Measurements from ENCODE around the gene ANKRD55.
"Not testable (repeated sequence)": the region's sequence is repeated elsewhere in the genome, so short reads cannot be mapped to it uniquely, and the experiment has no call there.

The ANKRD55 gene

DNA sequence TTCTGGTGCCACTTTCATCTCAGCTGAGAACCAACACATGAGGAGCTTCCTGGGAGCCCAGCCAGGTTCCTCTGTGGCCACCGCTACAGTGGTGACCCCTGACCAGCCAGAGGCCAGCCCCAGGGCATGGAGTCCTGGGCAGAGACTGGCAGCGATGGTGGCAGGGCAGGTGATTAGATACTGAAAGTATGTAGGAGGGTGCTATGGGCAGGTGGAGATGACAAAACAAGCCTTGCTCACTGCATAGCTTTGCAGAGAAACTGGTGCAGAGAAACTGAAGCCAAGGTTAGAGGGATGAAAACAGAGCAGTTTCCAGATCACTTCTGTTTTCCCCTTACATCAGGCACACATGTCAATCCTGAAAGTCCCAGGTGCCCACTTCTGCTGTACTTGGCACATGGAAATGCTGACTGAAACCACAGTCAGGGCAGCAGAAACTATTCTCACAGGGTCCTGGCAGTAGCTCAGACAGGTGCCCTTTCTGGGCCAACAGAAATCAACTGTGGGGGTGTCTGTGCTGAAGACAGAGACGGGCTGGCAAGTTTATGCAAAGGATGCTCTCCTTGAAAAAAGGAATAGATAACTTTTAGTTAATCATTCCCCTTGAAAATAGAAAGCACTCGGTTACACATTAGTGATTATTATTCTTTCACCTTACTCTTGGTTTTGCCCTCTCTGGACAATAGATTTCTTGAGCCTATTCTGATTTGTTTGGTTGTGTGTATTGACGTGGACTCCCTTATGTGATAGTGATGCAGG is 90.3 kb downstream of the ANKRD55 start:
- peak; percentile 13 for DNase-seq

DNA sequence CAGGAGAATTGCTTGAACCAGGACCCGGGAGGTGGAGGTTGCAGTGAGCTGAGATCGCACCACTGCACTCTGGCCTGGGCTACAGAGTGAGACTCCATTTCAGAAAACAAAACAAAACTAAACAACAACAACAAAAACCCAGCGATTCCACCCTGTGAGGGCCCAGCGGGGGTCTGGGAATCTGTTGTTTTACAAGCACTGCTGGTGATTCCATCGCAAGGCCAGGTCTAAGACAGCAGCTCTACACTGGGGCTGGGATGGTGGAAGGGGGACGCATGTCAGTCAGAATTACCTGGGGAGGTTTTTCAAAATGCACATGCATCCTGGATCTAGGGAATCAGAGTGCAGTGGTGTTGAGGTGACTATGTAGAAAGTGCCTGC is 90.9 kb downstream of the ANKRD55 start:
- no peak for DNase-seq

DNA sequence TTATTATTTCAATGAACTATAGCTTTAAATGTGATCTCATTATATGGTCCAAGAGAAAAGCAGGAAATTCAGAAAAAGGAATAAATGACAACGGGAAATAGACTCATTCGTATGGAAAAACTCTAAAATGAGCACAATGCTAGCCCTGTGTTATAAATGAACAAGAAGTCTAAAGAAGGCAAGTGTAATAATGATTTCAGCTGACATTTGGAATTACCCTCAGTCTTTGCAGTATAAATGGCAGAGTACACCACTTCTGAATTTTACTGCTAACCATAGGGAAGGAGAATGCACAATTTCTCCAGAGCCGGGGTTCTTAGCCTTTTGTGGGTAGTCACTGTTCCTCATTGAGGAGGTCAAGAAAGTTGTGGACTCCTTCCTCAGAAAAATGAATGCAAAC is 93.1 kb downstream of the ANKRD55 start:
- DNase-seq: no peak

DNA sequence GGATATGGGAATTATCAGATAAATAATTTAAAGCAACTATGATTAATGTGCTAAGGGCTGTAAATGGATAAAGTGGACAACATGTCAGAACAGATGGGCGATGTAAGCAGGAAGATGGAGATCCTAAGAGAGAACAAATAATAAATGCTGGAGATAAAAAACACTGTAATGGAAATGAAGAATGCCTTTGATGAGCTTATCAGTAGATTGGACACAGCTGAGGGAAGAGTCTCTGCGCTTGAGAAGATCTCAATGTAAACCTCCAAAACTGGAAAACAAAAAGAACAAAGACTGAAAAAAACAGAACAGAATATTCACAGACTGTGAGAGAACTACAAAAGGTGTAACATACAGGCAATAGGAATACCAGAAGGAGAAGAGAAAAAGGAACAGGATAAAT is 102.5 kb downstream of the ANKRD55 start:
- DNase-seq: no peak

DNA sequence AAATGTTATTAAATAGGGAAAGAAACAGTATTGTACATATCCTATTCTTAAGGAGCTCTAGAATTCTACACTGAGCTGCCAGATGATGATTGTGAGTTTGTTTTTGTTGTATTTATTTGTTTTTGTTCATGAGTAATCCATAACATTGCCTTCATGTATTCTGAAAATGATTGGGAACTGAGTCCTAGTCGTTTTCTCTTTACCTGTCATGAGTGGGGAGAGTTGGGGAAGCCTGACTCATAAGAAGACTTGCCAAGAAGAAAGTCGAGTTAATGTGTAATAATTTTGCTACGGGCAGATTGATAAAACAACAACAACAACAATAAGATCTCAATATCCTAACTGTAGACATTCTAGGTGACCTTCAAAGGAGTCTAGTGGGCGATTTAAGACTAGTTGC is 103.8 kb downstream of the ANKRD55 start:
- DNase-seq: no peak

DNA sequence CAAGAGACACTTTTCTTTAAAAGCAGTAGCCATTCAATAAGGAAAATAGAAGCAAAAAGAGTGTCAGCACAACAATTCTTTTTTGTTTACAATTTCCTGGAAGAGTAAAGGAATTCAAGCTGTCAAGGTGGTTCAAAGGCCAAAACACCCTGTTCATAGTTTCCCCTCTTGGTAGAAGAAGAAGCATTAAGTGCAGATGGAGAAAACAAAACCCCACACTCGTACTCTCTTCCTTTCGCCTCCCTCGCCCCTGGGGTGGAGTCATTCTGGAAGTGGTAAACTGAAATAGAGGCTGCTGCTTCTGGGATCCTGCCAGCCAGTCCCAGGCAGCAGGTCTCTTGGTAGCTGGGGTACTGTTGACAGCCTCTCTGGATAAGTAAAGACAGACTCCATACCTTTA is 105.0 kb downstream of the ANKRD55 start:
- no peak for DNase-seq

DNA sequence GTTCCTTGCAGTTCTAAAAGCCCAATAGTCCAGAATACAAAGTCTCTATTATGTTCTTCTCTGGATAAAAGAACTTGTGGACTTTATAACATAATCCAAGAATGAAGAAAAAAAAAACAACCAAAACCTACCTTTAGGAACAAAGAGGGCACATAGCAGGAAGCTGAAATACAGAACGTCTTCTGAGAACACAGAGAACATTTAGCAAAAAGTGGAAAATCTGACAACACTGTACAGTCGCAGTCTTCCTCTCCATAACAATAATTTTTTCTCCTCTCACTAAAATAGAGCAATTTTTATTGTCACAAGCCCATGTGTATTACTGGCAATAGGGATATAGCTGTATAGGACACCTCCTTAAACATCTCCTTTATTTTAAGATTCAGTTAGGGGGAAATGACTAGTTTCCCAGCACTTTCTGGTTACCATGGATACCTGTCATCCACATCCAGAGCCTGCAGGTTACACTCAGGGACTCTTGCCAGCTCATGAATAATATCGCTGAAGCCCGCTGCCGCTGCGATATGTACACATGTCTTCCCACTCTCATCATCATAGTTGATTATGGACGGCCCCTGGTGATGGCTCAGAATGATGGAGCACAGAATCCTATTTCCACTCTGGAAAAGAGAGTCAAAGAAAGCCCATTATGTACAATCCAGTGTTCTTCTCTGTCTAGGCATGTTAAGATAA is 106.5 kb downstream of the ANKRD55 start:
- DNase-seq: no peak

DNA sequence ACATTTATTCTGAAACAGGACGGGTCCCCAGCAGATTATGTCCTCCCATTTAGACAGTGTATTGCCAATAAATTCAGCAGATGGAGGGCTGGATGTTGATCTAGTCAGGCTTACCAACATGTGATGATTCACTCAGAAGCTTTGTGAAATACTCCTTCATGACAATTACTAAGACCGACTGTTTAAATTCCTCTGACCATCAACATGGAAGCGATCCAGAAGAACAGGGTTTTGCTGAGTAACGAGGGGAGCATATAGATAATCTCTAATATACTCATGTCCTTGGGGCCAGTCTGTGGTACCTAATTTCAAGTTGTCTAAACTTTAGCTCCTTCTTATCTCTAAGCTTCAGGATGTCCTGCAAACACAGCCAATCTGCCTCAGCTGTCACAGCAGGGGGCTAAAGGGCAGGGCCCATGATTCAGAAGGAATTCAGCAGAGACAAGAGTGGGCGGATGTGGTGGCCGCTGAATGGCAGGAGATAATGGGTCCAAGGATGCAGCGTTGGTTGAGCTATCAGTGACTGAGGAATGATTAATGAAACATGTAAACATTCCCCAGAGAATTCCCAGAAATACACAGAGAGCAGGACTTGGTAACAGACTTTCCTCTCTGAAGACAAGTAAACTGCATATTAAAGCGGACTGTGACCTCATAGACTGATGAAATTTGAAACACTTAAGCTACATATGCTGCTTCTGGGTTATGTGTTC is 109.4 kb downstream of the ANKRD55 start:
- DNase-seq: no peak

DNA sequence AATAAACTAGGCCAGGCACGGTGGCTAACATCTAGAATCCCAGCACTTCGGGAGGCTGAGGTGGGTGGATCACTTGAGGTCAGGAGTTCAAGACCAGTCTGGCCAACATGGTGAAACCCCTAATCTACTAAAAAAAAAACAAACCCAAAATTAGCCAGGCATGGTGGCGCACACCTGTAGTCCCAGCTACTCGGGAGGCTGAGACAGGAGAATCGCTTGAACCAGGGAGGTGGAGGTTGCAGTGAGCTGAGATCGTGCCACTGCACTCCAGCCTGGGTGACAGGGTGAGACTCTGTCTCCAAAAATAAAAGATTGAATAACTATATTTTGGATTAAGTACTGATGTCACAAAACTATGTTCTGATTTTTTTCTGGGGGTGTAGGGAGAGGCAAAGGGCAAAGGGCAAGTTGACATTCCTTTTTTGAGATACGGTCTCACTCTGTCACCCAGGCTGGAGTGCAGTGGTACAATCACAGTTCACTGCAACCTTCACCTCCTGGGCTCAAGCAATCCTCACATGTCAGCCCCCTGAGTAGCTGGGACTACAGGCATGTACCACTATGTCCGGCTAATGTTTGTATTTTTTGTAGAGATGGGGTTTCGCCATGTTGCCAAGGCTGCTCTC is 110.7 kb downstream of the ANKRD55 start:
- DNase-seq: not testable (repeated sequence)

DNA sequence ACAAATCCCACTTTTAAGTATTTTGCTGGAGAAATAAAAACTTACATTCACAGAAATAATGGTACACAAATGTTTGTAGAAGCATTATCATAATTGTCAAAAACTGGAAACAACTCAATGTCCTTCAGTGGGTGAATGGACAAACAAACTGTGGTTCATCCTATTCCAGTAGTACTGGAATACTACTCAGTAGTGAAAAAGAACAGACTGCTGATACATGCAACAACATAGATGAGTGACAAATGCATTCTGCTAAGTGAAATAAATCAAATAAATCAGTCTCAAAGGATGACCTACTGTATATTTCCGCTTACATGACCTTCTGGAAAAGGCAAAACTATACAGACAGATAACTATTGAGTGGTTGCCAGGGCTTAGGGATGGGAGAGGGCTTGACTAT is 114.1 kb downstream of the ANKRD55 start:
- DNase-seq: no peak

DNA sequence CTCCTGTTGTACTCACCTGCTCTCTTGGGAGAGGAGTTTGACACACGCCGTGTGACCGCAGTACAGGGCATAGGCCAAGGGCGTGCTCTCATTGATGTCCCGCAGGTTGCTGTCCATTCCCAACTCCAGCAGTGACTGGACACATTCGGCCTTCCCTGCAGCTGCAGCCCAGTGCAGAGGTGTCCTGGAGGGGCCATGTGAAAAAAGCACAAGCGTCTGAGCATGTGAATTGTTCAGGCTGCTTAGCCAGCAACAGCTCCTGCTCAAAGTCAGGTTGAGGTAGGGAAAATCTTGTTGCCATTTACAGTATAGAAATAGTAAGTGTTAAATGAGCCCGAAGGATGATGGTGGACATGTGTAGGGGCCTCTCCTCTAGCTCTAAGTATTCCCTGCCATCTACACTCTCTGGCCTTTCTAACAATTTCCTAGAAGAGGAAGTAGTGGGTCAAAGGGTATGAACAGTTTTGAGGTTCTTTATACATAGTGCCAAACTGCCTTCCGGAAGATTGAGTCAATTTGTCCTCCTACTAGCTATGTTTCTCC is 116.5 kb downstream of the ANKRD55 start:
- DNase-seq: no peak

DNA sequence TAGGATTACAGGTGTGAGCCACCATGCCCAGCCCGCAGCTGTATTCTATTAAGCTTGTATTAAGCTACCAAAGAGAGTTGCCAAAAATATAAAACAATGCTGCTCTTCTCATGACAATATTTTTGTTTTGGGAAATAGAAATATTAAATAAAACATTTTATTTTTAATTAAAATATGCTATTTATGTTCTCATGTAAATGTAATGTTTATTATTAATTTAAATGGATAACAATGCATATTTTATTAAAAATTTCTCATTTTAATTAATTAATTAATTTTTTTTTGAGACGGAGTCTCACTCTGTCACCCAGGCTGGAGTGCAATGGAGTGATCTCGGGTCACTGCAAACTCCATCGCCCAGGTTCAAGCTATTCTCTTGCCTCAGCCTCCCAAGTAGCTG is 117.5 kb downstream of the ANKRD55 start:
- no peak for DNase-seq

DNA sequence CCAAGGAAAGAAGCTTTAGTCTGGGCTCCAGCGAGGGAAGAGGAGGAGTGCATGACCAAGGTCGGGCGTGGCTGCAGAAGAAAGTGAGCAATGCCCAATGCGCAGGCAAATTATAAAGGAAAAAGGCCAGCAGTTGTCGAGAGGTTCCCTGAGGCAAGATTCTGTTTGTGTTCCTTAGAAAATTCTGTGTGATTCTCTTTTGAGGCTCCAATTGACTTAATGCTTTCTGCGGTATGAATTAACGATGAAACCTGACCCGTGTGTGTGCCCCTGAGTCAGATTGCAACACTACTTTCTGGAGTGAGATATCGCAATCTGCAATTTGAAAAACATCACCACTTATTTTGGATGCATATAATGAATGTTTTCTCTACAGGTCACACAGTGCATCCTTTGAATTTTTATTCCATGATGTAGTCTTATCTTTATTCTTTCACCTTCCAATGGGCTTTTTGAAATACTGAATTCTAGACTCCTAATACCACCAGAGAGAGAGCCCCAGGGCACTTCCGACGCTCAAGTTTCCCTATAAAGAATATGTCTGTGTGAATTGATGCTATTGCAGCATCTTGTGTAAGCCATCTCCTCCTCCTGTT is 120.5 kb downstream of the ANKRD55 start:
- DNase-seq: peak; percentile 28

DNA sequence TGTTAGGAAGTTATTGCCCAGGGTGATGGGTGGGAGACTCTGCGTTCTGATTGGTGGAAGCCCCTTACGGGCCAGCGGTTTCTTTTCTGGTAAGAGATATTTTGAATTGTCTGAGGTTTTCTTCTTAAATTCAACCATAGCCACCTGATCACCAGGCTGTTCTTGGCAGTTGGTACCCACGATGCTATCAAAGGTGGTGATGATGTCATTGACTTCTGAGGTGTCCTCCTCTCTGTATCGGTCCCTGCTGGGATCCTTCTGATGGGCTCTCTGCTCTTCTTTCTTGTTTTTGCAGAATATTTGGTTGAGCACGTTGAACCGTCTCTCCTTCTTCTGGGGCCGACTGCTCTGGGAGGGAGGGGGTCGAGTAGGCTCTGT is 121.7 kb downstream of the ANKRD55 start:
- no peak for DNase-seq

DNA sequence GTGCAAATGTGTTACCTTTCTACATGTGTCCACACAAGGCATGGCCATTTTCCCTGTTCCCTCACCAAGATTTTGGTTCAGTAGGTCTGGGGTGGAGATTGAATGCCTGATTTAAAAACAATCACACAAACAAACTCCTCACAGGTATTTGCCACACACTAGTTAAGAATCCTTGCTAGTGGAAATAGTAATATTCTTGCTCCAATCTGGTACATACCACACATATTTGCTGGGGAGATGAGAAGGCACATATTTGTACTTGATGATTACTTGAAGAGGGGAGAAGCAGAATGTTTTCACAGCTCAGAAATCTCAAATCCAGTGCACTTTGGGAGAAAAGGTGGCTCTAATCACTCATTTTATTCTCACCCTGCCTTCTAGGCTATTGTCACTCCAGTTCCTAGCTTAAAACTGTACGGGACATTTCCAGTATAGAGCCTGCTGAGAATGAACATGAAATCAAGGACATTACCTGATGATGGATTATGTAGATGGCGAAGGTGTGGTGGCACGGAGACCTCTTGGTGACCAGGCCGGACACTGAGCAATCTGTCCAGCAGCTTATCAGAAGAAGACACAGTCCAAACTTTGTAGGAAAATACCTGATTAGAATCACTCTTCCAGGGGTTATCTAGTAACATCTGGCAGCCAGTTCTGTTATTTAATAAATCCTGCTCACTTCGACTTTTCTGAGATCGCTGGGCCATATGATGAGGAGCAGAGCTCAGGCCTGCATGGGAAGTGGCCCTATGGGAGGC is 122.3 kb downstream of the ANKRD55 start:
- no peak for DNase-seq

DNA sequence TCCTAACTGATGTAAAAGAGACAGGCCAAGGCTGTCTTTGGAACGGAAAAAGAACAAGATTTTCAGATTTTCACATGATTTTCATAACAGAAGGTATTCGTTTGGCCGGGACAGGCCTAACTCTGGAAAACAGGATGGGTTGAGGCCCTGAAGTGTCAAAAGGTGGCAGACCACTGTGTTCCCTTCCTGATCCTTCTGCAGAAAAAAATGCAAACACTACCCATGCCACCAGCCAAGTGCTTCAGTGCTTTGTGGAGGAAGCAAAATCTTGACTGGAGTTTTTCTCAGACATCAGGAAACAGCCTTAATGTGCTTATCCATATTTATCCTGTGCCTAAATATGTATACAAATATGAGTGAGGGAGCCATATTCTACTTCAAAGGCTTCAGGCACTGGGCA is 124.9 kb downstream of the ANKRD55 start:
- no peak for DNase-seq

DNA sequence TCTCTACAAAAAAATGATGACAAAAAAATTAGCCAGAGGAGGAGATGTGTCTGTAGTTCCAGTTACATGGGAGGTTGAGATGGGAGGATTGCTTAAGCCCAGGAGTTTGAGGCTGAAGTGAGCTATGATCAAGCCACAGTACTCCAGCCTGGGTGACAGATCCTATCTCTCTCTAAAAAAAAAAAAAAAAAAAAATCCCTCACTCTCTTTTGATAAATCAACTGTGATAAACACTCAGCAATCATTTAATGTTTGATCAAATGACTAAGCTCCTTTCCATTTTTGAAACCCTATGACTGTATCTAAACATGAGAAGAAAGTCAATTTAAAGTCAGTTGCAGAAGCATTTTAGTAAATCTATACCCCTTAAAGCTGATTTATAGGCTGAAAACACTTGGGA is 126.3 kb downstream of the ANKRD55 start:
- DNase-seq: no peak

DNA sequence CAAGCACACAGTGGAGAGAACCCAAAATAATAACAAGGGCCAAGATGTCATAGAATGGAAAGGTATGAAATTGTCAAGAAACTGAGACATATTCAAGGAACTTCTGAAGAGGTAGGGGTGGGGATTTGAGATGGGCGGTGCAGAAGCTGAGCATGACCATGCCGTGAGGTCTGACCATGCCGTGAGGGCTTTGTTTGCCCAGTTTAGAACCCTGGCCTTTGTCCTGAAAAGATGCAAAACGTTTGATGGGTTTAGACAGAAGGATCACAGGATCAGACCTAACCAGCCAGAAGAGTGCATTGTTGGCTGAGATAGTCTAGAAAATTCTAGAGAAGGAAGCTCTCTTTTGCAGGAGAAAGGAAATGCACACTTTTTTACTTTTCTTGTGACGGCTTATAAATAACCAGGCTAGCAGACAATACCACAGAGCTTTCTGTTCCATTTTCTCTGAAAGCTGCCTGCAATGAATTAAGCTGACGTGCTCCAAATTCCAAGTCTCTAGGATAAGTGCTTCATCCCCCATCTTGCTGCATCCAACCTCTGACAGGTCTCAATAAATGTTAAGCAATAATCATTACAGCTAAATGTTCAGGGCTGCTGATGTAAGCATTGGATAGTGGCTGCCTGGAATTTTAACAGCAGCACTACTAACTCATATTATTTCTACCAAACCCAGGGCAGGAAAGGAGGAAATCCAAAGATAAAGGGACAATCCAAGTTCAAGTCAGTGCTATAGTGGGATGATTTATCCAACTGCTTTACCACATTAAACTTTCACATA is 127.4 kb downstream of the ANKRD55 start:
- no peak for DNase-seq

DNA sequence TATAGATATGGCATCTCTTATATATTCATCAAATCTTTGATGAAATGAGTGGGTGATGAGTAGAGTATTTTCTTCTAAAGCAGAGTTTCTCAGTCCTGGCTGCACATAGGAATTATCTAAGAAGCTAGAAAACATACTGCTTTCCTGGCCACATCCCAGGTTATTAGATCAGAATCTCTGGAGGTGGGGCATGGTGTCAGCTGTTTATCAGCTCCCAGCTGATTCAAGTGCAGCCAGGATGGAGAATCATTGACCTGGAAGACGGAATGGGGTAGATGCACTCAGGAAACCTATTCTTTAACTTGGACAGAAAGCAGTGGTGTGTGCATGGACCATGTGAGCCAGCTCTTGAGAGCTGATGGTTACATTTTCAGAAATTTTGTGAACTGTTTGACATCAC is 130.2 kb downstream of the ANKRD55 start:
- no peak for DNase-seq

DNA sequence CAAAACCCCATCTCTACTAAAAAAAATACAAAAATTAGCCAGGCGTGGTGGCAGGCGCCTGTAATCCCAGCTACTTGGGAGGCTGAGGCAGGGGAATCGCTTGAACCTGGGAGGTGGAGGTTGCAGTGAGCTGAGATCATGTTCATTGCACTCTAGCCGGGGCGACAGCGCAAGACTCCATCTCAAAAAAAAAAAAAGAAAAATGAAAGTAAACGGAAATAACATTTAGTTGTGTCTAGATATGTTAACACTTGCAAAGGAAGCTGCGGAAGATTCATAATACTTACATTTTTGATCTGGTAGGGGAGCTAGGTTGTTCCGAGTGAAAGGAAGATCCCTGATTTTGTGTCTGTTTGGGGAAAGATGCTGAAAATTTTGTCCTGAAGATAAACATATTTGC is 130.9 kb downstream of the ANKRD55 start:
- DNase-seq: not testable (repeated sequence)

DNA sequence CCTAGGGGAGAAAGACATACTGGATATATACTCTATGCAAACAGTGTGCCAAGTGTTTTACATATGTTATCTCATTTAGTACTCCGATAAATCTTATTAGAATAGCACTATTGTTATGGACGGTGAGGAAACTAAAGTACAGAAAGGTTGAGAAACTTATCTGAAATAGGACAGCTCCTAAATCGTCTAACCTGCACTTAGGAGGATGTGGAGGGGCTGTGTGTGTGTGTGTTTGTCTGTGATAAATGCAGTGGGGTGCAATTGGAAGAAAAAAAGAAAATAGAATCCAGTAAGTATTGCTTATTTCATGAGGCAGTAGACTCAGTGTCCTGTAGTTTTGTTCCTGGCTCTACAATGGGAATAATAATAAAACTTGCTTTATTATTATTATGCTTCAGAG is 131.9 kb downstream of the ANKRD55 start:
- DNase-seq: no peak
